HEK293 (cell line): ENCODE measurements around the gene ZNF629.
A peak's percentile ranks its signal among the peaks of the same experiment; 100 is the strongest.

Source experiments
- FEZF1 ChIP-seq: fragments of 450-650 bp; formaldehyde crosslinking; IDR thresholded peaks from 2 replicates; pipeline ENCODE4 v1.5.1; 2016; ENCODE audit warnings: missing biosample characterization, missing genetic modification characterization
- GLI4 ChIP-seq: fragments of 450-650 bp; formaldehyde crosslinking; IDR thresholded peaks from 2 replicates; pipeline ENCODE4 v1.5.1; 2016; ENCODE audit warnings: missing biosample characterization, missing genetic modification characterization
- HOXA7 ChIP-seq: sonication (generic); formaldehyde crosslinking; IDR thresholded peaks from 2 replicates; pipeline ENCODE4 v1.8.1; 2022; ENCODE audit warnings: missing genetic modification reagents, borderline replicate concordance
- IKZF3 ChIP-seq: fragments of 450-650 bp; IDR thresholded peaks from 2 replicates; pipeline ENCODE4 v1.5.0; 2018; ENCODE audit warnings: missing biosample characterization, mild to moderate bottlenecking, missing genetic modification characterization, moderate library complexity
- KLF16 ChIP-seq: fragments of 450-650 bp; formaldehyde crosslinking; IDR thresholded peaks from 2 replicates; pipeline ENCODE4 v1.5.1; 2017; ENCODE audit warnings: missing biosample characterization, missing genetic modification characterization
- MEIS1 ChIP-seq: sonication (generic); formaldehyde crosslinking; IDR thresholded peaks from 2 replicates; pipeline ENCODE4 v1.8.1; 2022; ENCODE audit warnings: missing genetic modification reagents, mild to moderate bottlenecking, borderline replicate concordance
- OVOL3 ChIP-seq: fragments of 450-650 bp; formaldehyde crosslinking; IDR thresholded peaks from 2 replicates; pipeline ENCODE4 v1.5.1; 2016; ENCODE audit warnings: missing biosample characterization, missing genetic modification characterization
- ZBTB20 ChIP-seq: fragments of 450-650 bp; formaldehyde crosslinking; IDR thresholded peaks from 2 replicates; pipeline ENCODE4 v1.5.1; 2016; ENCODE audit warnings: missing biosample characterization, missing genetic modification characterization
- ZBTB7A ChIP-seq: fragments of 450-650 bp; formaldehyde crosslinking; IDR thresholded peaks from 2 replicates; pipeline ENCODE4 v1.5.1; 2016; ENCODE audit warnings: low read depth, missing biosample characterization, missing genetic modification characterization
- ZFHX2 ChIP-seq: fragments of 450-650 bp; formaldehyde crosslinking; conservative IDR thresholded peaks from 2 replicates; pipeline ENCODE4 v1.5.1; 2016; ENCODE audit warnings: missing biosample characterization, missing genetic modification characterization
- ZIC2 ChIP-seq: fragments of 450-650 bp; formaldehyde crosslinking; IDR thresholded peaks from 2 replicates; pipeline ENCODE4 v1.5.1; 2016; ENCODE audit warnings: missing biosample characterization, missing genetic modification characterization
- ZNF169 ChIP-seq: fragments of 450-650 bp; formaldehyde crosslinking; IDR thresholded peaks from 2 replicates; pipeline ENCODE4 v1.5.1; 2016; ENCODE audit warnings: missing biosample characterization, missing genetic modification characterization
- ZNF274 ChIP-seq, 2 experiments: fragments of 200-500 bp in 1 of 2; fragments of 450-650 bp in 1 of 2; sonication (Bioruptor generic) in 1 of 2; formaldehyde crosslinking in 1 of 2; IDR thresholded peaks; 2 replicates each; pipeline versions ENCODE4 v1.5.1 to v1.6.1; 2014 to 2016; ENCODE audit warnings: borderline replicate concordance in 1 of 2, inconsistent platforms in 1 of 2, low read length in 1 of 2, missing biosample characterization in 1 of 2, missing genetic modification characterization in 1 of 2
- ZNF311 ChIP-seq: fragments of 450-650 bp; formaldehyde crosslinking; IDR thresholded peaks from 2 replicates; pipeline ENCODE4 v1.5.1; 2017; ENCODE audit warnings: missing biosample characterization, missing genetic modification characterization, borderline replicate concordance
- ZNF341 ChIP-seq: fragments of 450-650 bp; formaldehyde crosslinking; IDR thresholded peaks from 2 replicates; pipeline ENCODE4; 2016; ENCODE audit warnings: low read depth, missing biosample characterization, missing genetic modification characterization
- ZNF366 ChIP-seq: fragments of 450-650 bp; formaldehyde crosslinking; conservative IDR thresholded peaks from 2 replicates; pipeline ENCODE4 v1.5.1; 2016; ENCODE audit warnings: missing biosample characterization, missing genetic modification characterization
- ZNF610 ChIP-seq: fragments of 450-650 bp; formaldehyde crosslinking; IDR thresholded peaks from 2 replicates; pipeline ENCODE4 v1.5.1; 2016; ENCODE audit warnings: missing biosample characterization, missing genetic modification characterization, borderline replicate concordance
- ZNF624 ChIP-seq: fragments of 450-650 bp; formaldehyde crosslinking; IDR thresholded peaks from 2 replicates; pipeline ENCODE4 v1.5.1; 2017; ENCODE audit warnings: missing biosample characterization, missing genetic modification characterization
- ZNF660 ChIP-seq: fragments of 450-650 bp; IDR thresholded peaks from 2 replicates; pipeline ENCODE4 v1.5.1; 2018; ENCODE audit warnings: missing biosample characterization, mild to moderate bottlenecking, missing genetic modification characterization
- ZXDB ChIP-seq: fragments of 450-650 bp; formaldehyde crosslinking; IDR thresholded peaks from 2 replicates; pipeline ENCODE4 v1.5.1; 2016; ENCODE audit warnings: missing biosample characterization, missing genetic modification characterization
- TF ChIP-seq, protein P1 (sequence below): fragments of 450-650 bp; IDR thresholded peaks from 2 replicates; pipeline ENCODE4 v1.5.1; 2018; ENCODE audit warnings: missing biosample characterization, mild to moderate bottlenecking, missing genetic modification characterization
- TF ChIP-seq, protein P2 (sequence below): fragments of 450-650 bp; formaldehyde crosslinking; IDR thresholded peaks from 2 replicates; pipeline ENCODE4 v1.5.1; 2016; ENCODE audit warnings: missing biosample characterization, missing genetic modification characterization
- TF ChIP-seq, protein P3 (sequence below): fragments of 450-650 bp; formaldehyde crosslinking; IDR thresholded peaks from 2 replicates; pipeline ENCODE4 v1.5.1; 2016; ENCODE audit warnings: missing biosample characterization, missing genetic modification characterization
- TF ChIP-seq, protein P4 (sequence below): fragments of 450-650 bp; formaldehyde crosslinking; IDR thresholded peaks from 2 replicates; pipeline ENCODE4 v1.5.1; 2017; ENCODE audit warnings: missing biosample characterization, missing genetic modification characterization
- TF ChIP-seq, protein P5 (sequence below): fragments of 450-650 bp; formaldehyde crosslinking; IDR thresholded peaks from 2 replicates; pipeline ENCODE4 v1.5.1; 2016; ENCODE audit warnings: missing biosample characterization, missing genetic modification characterization
- TF ChIP-seq, protein P6 (sequence below): fragments of 450-650 bp; formaldehyde crosslinking; IDR thresholded peaks from 2 replicates; pipeline ENCODE4 v1.5.1; 2016; ENCODE audit warnings: missing biosample characterization, missing genetic modification characterization

ZNF629 gene

DNA sequence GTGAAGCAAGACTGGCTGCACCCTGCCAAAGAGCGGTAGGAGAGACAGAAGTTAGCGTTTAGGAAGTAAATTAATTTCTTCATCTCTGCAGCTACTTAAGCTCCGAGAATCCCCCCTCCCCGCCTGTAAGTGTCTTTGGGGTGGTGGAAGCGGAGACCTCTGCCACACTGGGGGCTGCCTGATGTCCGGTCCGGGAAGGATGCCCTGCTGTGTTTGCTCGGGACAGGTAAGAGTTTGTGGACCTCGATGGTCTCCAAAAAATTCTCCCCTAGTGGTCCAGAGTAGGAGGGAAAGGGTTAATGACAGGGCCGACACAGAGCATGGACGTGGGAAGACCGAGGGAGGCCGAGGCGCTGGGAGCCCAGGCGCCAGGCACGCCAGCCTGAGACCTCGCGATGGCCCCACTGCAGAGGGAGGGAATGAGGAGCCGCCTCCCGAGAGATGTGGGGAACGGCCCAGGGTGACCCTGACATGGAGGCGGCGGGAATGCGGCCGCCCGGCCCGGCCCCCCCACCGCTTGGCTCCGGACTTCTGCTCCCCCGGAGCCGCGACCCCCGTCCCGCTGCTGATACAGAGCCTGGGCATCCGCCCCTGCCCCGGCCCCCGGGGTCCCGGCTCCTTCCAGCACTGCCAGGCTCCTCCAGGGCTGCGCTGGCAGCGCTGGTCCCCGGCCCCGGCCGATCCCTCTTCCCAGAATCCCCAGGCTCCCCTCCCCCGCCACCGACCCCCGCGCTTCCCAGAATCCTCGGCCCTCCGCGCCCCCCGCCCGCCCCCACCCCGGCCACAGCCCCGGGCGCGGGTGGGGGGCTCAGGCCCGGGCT is 680 bp downstream of the ZNF629 start (continued):
- TF ChIP-seq, protein P1, sequence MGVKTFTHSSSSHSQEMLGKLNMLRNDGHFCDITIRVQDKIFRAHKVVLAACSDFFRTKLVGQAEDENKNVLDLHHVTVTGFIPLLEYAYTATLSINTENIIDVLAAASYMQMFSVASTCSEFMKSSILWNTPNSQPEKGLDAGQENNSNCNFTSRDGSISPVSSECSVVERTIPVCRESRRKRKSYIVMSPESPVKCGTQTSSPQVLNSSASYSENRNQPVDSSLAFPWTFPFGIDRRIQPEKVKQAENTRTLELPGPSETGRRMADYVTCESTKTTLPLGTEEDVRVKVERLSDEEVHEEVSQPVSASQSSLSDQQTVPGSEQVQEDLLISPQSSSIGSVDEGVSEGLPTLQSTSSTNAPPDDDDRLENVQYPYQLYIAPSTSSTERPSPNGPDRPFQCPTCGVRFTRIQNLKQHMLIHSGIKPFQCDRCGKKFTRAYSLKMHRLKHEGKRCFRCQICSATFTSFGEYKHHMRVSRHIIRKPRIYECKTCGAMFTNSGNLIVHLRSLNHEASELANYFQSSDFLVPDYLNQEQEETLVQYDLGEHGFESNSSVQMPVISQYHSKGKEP (tag by site-specific recombination), result no peak
- no peak for TF ChIP-seq FEZF1 (tag by site-specific recombination)
- no peak for TF ChIP-seq ZNF660 (tag by site-specific recombination)
- TF ChIP-seq, protein P2, sequence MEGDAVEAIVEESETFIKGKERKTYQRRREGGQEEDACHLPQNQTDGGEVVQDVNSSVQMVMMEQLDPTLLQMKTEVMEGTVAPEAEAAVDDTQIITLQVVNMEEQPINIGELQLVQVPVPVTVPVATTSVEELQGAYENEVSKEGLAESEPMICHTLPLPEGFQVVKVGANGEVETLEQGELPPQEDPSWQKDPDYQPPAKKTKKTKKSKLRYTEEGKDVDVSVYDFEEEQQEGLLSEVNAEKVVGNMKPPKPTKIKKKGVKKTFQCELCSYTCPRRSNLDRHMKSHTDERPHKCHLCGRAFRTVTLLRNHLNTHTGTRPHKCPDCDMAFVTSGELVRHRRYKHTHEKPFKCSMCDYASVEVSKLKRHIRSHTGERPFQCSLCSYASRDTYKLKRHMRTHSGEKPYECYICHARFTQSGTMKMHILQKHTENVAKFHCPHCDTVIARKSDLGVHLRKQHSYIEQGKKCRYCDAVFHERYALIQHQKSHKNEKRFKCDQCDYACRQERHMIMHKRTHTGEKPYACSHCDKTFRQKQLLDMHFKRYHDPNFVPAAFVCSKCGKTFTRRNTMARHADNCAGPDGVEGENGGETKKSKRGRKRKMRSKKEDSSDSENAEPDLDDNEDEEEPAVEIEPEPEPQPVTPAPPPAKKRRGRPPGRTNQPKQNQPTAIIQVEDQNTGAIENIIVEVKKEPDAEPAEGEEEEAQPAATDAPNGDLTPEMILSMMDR (tag by site-specific recombination), result no peak; the same call in 1 of the 2 replicates
- TF ChIP-seq GLI4 (tag by site-specific recombination), result no peak
- TF ChIP-seq IKZF3 (tag by site-specific recombination), result peak; percentile 76
- peak; percentile 29 for TF ChIP-seq ZXDB (tag by site-specific recombination)
- peak; percentile 41 for TF ChIP-seq ZIC2 (tag by site-specific recombination)
- TF ChIP-seq ZBTB20 (tag by site-specific recombination), result peak; percentile 4
- TF ChIP-seq ZNF169 (tag by site-specific recombination), result no peak
- TF ChIP-seq, protein P3, sequence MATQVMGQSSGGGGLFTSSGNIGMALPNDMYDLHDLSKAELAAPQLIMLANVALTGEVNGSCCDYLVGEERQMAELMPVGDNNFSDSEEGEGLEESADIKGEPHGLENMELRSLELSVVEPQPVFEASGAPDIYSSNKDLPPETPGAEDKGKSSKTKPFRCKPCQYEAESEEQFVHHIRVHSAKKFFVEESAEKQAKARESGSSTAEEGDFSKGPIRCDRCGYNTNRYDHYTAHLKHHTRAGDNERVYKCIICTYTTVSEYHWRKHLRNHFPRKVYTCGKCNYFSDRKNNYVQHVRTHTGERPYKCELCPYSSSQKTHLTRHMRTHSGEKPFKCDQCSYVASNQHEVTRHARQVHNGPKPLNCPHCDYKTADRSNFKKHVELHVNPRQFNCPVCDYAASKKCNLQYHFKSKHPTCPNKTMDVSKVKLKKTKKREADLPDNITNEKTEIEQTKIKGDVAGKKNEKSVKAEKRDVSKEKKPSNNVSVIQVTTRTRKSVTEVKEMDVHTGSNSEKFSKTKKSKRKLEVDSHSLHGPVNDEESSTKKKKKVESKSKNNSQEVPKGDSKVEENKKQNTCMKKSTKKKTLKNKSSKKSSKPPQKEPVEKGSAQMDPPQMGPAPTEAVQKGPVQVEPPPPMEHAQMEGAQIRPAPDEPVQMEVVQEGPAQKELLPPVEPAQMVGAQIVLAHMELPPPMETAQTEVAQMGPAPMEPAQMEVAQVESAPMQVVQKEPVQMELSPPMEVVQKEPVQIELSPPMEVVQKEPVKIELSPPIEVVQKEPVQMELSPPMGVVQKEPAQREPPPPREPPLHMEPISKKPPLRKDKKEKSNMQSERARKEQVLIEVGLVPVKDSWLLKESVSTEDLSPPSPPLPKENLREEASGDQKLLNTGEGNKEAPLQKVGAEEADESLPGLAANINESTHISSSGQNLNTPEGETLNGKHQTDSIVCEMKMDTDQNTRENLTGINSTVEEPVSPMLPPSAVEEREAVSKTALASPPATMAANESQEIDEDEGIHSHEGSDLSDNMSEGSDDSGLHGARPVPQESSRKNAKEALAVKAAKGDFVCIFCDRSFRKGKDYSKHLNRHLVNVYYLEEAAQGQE (tag by site-specific recombination), result no peak
- TF ChIP-seq, protein P4, sequence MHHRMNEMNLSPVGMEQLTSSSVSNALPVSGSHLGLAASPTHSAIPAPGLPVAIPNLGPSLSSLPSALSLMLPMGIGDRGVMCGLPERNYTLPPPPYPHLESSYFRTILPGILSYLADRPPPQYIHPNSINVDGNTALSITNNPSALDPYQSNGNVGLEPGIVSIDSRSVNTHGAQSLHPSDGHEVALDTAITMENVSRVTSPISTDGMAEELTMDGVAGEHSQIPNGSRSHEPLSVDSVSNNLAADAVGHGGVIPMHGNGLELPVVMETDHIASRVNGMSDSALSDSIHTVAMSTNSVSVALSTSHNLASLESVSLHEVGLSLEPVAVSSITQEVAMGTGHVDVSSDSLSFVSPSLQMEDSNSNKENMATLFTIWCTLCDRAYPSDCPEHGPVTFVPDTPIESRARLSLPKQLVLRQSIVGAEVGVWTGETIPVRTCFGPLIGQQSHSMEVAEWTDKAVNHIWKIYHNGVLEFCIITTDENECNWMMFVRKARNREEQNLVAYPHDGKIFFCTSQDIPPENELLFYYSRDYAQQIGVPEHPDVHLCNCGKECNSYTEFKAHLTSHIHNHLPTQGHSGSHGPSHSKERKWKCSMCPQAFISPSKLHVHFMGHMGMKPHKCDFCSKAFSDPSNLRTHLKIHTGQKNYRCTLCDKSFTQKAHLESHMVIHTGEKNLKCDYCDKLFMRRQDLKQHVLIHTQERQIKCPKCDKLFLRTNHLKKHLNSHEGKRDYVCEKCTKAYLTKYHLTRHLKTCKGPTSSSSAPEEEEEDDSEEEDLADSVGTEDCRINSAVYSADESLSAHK, result 0 out of 2 replicates have a peak, but pooled peaks have one; percentile 18
- peak; percentile 56 for TF ChIP-seq ZNF366 (tag by site-specific recombination)
- TF ChIP-seq HOXA7, result no peak
- peak; percentile 84 for TF ChIP-seq ZFHX2 (tag by site-specific recombination)
- no peak for TF ChIP-seq MEIS1 (CRISPR knock-in tag)
- no peak for TF ChIP-seq ZNF624 (tag by site-specific recombination)
- TF ChIP-seq ZBTB7A, result peak; percentile 79; the same call in 1 of the 2 replicates
- TF ChIP-seq ZNF274 (IDR thresholded peaks at IDR 0.05; ENCODE audit: low read length), result no peak
- TF ChIP-seq ZNF274 (tag by site-specific recombination; IDR thresholded peaks at IDR 0.05; ENCODE audit: borderline replicate concordance), result no peak
- TF ChIP-seq, protein P5, sequence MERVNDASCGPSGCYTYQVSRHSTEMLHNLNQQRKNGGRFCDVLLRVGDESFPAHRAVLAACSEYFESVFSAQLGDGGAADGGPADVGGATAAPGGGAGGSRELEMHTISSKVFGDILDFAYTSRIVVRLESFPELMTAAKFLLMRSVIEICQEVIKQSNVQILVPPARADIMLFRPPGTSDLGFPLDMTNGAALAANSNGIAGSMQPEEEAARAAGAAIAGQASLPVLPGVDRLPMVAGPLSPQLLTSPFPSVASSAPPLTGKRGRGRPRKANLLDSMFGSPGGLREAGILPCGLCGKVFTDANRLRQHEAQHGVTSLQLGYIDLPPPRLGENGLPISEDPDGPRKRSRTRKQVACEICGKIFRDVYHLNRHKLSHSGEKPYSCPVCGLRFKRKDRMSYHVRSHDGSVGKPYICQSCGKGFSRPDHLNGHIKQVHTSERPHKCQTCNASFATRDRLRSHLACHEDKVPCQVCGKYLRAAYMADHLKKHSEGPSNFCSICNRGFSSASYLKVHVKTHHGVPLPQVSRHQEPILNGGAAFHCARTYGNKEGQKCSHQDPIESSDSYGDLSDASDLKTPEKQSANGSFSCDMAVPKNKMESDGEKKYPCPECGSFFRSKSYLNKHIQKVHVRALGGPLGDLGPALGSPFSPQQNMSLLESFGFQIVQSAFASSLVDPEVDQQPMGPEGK (tag by site-specific recombination), result peak; percentile 47
- peak; percentile 78 for TF ChIP-seq ZNF341 (tag by site-specific recombination)
- TF ChIP-seq ZNF311 (tag by site-specific recombination), result no peak
- no peak for TF ChIP-seq OVOL3 (tag by site-specific recombination)
- TF ChIP-seq, protein P6, sequence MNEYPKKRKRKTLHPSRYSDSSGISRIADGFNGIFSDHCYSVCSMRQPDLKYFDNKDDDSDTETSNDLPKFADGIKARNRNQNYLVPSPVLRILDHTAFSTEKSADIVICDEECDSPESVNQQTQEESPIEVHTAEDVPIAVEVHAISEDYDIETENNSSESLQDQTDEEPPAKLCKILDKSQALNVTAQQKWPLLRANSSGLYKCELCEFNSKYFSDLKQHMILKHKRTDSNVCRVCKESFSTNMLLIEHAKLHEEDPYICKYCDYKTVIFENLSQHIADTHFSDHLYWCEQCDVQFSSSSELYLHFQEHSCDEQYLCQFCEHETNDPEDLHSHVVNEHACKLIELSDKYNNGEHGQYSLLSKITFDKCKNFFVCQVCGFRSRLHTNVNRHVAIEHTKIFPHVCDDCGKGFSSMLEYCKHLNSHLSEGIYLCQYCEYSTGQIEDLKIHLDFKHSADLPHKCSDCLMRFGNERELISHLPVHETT (tag by site-specific recombination), result 0 out of 2 replicates have a peak, but pooled peaks have one; percentile 27
- peak; percentile 55; the same call in 1 of the 2 replicates for TF ChIP-seq KLF16 (tag by site-specific recombination)
- 0 out of 2 replicates have a peak, but pooled peaks have one; percentile 16 for TF ChIP-seq ZNF610 (tag by site-specific recombination)
